HG03342 (cell line): ENCODE data around the gene FGFBP2.

Experiments
- ATAC-seq: cut with Tn5 transposase; IDR thresholded peaks from one replicate; pipeline ENCODE4 v1.9.1; 2021; ENCODE audit warnings: mild to moderate bottlenecking, moderate library complexity; ENCODE audit not compliant: unreplicated experiment

FGFBP2 gene

GRCh38 chr4:15963001-15963451, at the start of gene FGFBP2:
FGFBP2 (minus strand) TSS chr4:15963175; CDS start chr4:15963129, 46 bp downstream.
- peak; percentile 15 for ATAC-seq

- no peak for ATAC-seq
Observed at GRCh38 chr4:16011173-16011572, 48.2 kb upstream of the FGFBP2 start.

- no peak for ATAC-seq
Observed at GRCh38 chr4:16009153-16009552, 46.2 kb upstream of the FGFBP2 start.

DNA sequence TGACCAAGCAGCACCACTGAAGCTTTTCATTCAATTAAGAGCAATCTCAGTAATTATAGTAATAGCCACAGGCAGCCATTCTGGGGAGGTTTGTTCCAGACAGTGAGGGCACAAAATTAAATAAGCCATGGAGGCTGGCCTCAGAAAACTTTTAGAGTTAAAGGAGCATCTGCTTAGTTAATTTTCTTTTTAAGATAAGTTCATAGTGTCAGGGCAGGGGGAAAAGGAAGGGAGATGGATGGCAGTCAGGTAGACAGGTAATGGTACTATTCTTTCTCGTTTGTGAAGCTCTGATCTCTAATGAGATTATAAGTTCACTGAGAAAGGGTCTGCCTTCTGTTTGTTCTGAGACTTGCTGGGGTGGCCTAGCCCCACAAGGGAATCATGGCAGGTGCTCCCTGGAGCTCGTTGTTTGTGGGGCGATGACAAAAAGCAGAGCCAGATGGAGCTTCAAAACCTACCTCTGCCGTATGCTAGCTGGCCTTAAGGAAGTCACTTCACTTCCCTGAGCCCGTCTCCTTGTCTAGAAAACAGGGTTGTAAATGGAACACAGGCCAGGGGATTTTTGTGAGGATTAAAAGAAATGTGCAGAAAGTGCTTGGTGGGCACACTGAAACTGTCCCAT, 44.6 kb upstream of the FGFBP2 start:
- no peak for ATAC-seq

GRCh38 chr4:16006771-16007446, 43.9 kb upstream of the FGFBP2 start:
- ATAC-seq = no peak

DNA sequence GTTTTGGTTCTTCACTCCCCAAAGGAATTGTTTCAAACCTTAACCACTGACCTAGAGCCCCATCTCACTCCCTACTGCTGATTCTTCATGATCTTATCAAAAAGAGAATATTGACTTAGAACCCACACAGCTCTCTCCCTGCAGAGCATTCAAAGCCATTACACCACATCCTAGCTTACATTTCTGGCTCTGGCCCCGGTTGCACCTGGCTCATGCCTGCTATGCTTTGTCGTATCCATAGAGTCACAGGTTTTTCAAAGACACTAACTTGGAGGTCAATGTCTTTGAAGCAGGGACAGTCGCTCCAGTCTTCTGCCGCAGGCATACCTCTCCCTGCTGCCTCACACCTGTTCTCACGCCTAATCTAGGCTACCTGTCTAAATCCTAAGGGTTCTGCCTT, 42.7 kb upstream of the FGFBP2 start:
- ATAC-seq = no peak

GRCh38 chr4:16001484-16001858, 38.5 kb upstream of the FGFBP2 start:
- ATAC-seq = peak; percentile 87

GRCh38 chr4:16000708-16001483, 37.9 kb upstream of the FGFBP2 start:
- peak; percentile 12 for ATAC-seq

GRCh38 chr4:15996773-15997172, 33.8 kb upstream of the FGFBP2 start:
- ATAC-seq = peak; percentile 71

- no peak for ATAC-seq
Observed at GRCh38 chr4:15995826-15996225, 32.9 kb upstream of the FGFBP2 start.

- ATAC-seq = no peak
Observed at GRCh38 chr4:15992167-15992485, 29.2 kb upstream of the FGFBP2 start.

- ATAC-seq = no peak
Observed at GRCh38 chr4:15990570-15991285, 27.8 kb upstream of the FGFBP2 start.

GRCh38 chr4:15989424-15989823, 26.4 kb upstream of the FGFBP2 start:
- ATAC-seq = no peak

- no peak for ATAC-seq
Observed at GRCh38 chr4:15988222-15988621, 25.2 kb upstream of the FGFBP2 start.

GRCh38 chr4:15986907-15987306, 23.9 kb upstream of the FGFBP2 start:
- ATAC-seq = no peak

DNA sequence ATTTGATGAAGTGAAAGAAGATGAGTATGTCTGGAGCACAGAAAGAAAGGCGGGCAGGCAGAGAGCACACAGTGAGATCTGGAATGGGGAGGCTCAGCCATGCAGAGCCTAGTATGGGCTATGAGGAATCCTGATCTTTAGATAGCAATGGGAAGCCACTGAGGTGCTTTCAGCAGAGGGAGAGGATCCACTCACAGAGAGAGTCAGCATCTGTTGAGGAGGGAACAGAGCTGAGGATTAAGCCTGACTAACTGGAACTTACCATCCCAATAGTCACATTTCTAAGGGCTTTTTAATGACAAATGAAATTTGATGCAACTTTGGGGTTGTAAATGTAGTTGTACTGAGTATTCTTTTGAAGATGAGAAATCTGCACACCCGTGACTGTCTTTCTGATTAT, 20.6 kb upstream of the FGFBP2 start:
- no peak for ATAC-seq

DNA sequence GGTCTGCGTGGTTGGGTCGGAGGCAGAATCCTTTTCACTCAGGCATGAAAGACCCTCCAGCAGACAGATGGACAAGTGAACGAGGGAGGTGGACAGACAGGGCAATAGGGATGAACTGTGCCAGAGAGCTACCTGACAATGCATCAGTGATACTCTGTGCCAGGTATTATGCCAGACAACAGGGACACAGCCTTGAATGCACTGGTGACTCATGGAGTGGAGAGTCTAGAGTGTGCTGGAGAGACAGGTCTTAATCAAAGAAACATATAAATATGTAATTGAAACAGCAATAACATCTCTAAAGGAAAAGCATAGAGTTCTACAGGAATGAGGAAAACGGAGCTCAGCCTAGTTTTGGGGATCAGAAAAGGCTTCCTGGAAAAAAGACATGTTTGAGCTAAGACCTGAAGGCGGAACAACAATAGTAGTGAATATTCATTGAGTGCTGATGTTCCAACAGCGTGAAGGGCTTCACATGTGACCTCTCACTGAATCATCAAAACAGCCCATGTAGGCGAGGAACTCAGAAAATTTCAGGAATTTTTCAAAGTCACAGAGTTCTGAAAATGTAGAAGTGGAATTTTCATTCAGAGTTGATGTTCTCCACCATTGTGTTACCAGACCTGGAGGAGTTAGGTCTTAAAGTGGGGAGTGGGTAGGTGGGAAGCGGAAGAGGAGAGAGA, 20.0 kb upstream of the FGFBP2 start:
- no peak for ATAC-seq

GRCh38 chr4:15976456-15977447, 13.8 kb upstream of the FGFBP2 start:
- no peak for ATAC-seq

DNA sequence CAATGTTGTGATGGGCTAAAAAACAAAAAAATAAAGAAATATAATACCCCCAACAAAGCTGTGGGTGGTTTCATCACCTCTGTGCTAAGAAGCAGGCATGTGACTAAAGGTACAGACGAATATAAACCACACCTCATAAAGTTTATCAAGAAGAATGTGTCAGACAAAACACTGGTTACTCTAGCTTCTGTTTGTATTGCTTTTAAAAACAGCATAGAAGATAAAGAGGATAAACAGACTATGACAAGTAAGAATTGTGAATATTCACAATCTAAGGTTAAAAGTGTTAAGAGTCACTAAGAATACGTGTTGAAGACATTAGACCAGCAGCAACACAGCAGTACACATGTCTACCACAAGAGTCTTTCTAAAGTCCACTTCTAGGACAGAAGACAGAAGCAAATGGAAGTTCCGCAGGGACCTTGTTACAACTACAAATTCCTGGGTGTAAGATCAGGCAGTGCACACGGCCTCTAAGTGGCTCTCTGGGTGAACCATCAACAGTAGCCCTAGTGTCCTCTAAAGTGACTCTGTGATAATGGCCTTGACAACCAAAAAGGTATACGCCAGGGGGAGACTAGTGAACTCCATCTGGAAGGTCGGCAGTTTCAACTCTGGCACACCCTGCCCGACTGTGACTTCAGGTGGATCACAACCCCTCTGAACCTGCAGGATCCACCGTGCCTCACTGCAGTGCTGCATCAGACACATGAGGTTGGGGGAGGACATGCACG, 8.3 kb upstream of the FGFBP2 start:
- ATAC-seq = no peak
